Aorta (tissue), 5 donors: ENCODE data around the gene BCL6. TPM values are rescaled to one million over a fixed set of nuclear protein-coding genes. Genes with fewer than 3 reads are reported as not detected.

Experiments
- ATAC-seq: fragments of 200-7000 bp; cut with Tn5 transposase; one replicate; pipeline ENCODE4 v1.9.1; 2022; ENCODE audit warnings: moderate library complexity; ENCODE audit not compliant: low FRiP score
- DNase-seq, 2 donors: peaks; one replicate each; pipeline ENCODE4 v3.0.0-alpha.2; 2020
- H3K27ac ChIP-seq, 2 donors: one replicate each; pipeline ENCODE4 v1.5.1; 2013; ENCODE audit warnings: low read length in 2 of 2, mild to moderate bottlenecking in 2 of 2, moderate library complexity in 2 of 2, control low read depth in 1 of 2, inconsistent platforms in 1 of 2, low read depth in 1 of 2
- H3K27me3 ChIP-seq, 2 donors: one replicate each; pipeline ENCODE4 v1.6.1; 2013; ENCODE audit warnings: control low read depth in 1 of 2, low read length in 1 of 2, mild to moderate bottlenecking in 1 of 2, moderate library complexity in 1 of 2; ENCODE audit not compliant: insufficient read depth in 2 of 2, control insufficient read depth in 1 of 2
- H3K36me3 ChIP-seq, 2 donors: one replicate each; pipeline ENCODE4 v1.6.1; 2013; ENCODE audit warnings: control low read depth in 1 of 2, low read length in 1 of 2, mild to moderate bottlenecking in 1 of 2; ENCODE audit not compliant: insufficient read depth in 2 of 2, control insufficient read depth in 1 of 2
- H3K4me1 ChIP-seq, 2 donors: one replicate each; pipeline ENCODE4 v1.6.1; 2013; ENCODE audit warnings: low read length in 2 of 2, control low read depth in 1 of 2, mild to moderate bottlenecking in 1 of 2, moderate library complexity in 1 of 2; ENCODE audit not compliant: insufficient read depth in 2 of 2, control insufficient read depth in 1 of 2
- H3K4me3 ChIP-seq, 2 donors: one replicate each; pipeline ENCODE4 v1.5.1; 2013; ENCODE audit warnings: low read length in 2 of 2, control low read depth in 1 of 2, mild to moderate bottlenecking in 1 of 2
- H3K9me3 ChIP-seq: one replicate; pipeline ENCODE4 v1.6.1; 2013; ENCODE audit warnings: mild to moderate bottlenecking, low read length; ENCODE audit not compliant: control insufficient read depth
- WGBS, 2 donors: extraction: QIAGEN DNeasy Blood & Tissue Kit; methylation state at CpG; one replicate each; pipeline ENCODE4 v1.1.7; 2013; 5-methylcytosine and 5-hydroxymethylcytosine counted together
- intact Hi-C, 2 donors: fragments of 100-400 bp; cut with DNase I; formaldehyde crosslinking; loops; one replicate each; pipeline versions ENCODE4 v1.14.2 to v1.15.0; 2022
- polyA plus RNA-seq, 2 donors: library from polyadenylated mRNA; stranded (reverse); fragments of 200-250 nt; gene quantifications; one replicate each; pipeline ENCODE4 v1.2.3, GENCODE V29; 2013
- total RNA-seq, 2 donors: library from RNA; stranded (reverse); fragmentation: NEBNext Ultra II Directional; extraction: Animal tissue kit (Norgen Biotek cat#: 25700); gene quantifications; one replicate each; pipeline ENCODE4 v1.2.1, GENCODE V29; 2021
- donor health status: healthy with polysubstance abuse.
- donor health status: Bipolar disorder and iron deficiency.
- donor health status: DM: no; HTN: no; CAD: no.
- donor health status: DM: no; HTN: no; CAD: no.
- donor health status: DM: yes; HTN: yes; CAD: no.

BCL6 gene
- total and polyA plus RNA-seq, 4 donors, result 16.7 to 154 (median 98.5) TPM

DNA sequence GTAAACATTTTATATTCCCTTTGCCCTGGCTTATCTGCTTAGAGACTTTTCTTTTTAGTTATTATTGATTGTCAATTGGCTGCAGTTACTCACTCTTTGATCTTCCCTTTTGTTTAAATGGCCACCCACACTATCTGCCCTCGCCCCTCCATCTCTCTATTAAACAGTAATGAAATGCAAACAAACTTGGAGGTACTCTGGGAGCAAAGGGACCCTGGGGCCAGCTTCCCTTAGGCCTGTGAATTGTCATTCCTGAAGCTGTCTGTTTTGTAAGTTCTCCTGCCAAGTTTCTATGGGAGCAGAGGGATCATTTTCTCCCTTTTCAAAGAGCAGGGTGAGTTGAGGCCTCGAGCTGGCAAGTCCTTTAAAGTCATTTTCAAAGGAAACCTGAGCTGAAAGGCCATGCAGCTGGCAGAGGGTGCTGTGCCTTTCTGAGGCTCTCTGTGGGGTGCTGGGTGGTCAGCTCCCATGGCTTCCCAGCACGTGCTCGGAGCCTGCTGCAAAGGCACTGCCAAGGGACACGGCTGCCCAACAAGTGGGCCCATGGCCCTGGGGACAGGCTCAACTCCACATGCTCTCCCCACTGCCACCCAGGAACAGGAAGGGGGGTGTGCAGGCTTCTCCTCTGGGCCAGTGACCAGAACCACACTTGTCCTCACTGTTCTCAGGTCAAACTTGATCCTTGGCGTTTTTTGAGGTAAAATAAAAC lies 25.5 kb downstream of the BCL6 start:
- no peaks in the 10 kb centered on the region for H3K4me1 ChIP-seq
- intact Hi-C loops, result loop anchor here in 1 of 2 donors (10.0 kb wide), 1 partner anchor 405 kb away; no protein-coding TSS in a partner anchor
- H3K27me3 ChIP-seq, result no peaks in the 10 kb centered on the region
- no peak for ATAC-seq
- H3K27ac ChIP-seq, result no peak overlapping the region
- no peaks in the 10 kb centered on the region for H3K9me3 ChIP-seq
- H3K4me3 ChIP-seq, result no peak overlapping the region
- H3K36me3 ChIP-seq, result peaks cover 2 to 3% of the 10 kb centered on the region in 2 donors
- no peak for DNase-seq
- WGBS, 2 donors, result 33 to 44% methylated on average over 6 of the region's 6 CpGs

DNA sequence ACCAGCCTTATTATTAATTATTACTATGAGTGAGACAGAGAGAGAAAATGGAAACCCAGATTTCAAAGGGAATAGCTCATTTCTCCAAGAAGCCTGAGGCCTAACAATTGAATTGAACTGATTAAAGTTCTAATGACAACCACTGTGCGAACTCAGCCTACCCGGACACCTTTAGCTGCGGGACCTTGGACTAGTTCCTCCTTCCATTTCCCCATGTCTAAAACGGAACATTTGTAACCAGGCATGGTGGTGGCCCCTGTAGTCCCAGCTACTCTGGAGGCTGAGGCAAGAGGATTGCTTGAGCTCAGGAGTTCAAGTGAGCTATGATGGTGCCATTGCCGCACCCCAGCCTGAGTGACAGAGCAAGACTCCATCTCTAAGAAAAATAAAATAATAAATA lies 26.5 kb downstream of the BCL6 start:
- no peak for ATAC-seq

DNA sequence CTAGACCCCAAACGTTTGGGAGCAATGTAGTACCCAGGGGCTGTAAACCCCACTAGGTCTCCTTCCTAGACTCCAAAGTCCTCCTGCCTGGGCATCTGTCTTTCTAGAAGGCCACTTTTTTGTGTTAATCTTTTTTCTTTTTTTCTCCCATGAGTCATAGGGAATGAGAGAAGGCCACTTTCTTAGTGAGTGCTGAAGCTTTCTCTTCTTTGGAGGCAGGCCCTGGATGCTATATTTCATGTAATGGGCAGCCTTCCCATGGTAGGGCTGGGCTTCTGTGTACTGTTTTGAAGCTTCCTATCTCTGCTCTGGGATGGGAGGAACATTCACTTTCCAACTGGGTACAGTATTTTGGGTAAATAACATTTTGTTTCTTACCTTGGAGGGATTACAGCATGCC lies 27.7 kb downstream of the BCL6 start:
- Histone ChIP-seq H3K27me3 (no peaks in the 10 kb centered on the region), H3K27ac (no peak overlapping the region), H3K4me1 (no peaks in the 10 kb centered on the region), H3K9me3 (no peaks in the 10 kb centered on the region), H3K36me3 (peaks cover 0 to 1% of the 10 kb centered on the region in 2 donors), H3K4me3 (no peak overlapping the region)
- WGBS, 2 donors, result 49 to 61% methylated on average over 1 of the region's 1 CpG
- ATAC-seq (no peak), DNase-seq (no peak)
- intact Hi-C loops, result loop anchor here in 1 of 2 donors (10.0 kb wide), 1 partner anchor 403 kb away; no protein-coding TSS in a partner anchor

More for the DNA sequence above, 26.5 kb downstream of the BCL6 start:
- H3K36me3 ChIP-seq, result peaks cover 1 to 2% of the 10 kb centered on the region in 2 donors
- no peak for DNase-seq
- no peaks in the 10 kb centered on the region for H3K4me1 ChIP-seq
- no peaks in the 10 kb centered on the region for H3K27me3 ChIP-seq
- no peak overlapping the region for H3K27ac ChIP-seq
- H3K9me3 ChIP-seq, result no peaks in the 10 kb centered on the region
- intact Hi-C loops, result loop anchor here in 1 of 2 donors (10.0 kb wide), 1 partner anchor 404 kb away; no protein-coding TSS in a partner anchor
- WGBS, 2 donors, result 95 to 96% methylated on average over 5 of the region's 5 CpGs
- no peak overlapping the region for H3K4me3 ChIP-seq

DNA sequence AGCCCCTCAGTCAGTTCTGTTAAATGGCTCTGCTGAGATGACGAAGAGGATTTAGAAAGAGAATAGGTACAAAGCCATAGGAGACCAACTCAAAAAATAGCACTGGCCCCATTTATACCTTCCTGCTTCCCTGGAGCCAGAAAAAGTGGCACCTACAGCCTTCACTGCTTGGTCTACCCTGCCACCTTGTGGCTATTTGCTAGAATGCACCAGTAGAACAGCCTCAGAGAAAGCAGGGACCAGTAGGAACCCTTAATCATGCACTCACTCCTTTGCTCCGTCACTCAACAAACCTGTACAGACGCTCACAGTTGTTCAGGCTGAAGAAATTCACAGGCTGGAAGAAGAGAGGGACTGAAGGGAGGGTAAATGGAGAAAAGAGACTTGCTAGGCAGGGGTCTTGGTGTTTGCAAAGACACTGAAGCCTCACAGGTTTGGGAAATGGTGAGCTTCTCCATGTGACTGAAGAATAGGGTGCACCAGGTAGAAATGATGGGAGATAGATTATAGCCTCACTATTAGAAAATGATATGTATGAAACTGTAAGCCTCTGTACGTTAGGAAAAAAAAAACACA lies 30.8 kb downstream of the BCL6 start:
- no peaks in the 10 kb centered on the region for H3K27me3 ChIP-seq
- H3K27ac ChIP-seq, result no peak overlapping the region
- 18 to 19% methylated on average over 4 of the region's 4 CpGs for WGBS, 2 donors
- ATAC-seq (peak; percentile 91), DNase-seq (no peak)
- H3K4me1 ChIP-seq, result no peaks in the 10 kb centered on the region
- no peak overlapping the region for H3K4me3 ChIP-seq
- H3K36me3 ChIP-seq, result no peaks in the 10 kb centered on the region
- intact Hi-C loops, result loop anchor here in 1 of 2 donors (10.0 kb wide), 1 partner anchor 400 kb away; no protein-coding TSS in a partner anchor
- H3K9me3 ChIP-seq, result no peaks in the 10 kb centered on the region

DNA sequence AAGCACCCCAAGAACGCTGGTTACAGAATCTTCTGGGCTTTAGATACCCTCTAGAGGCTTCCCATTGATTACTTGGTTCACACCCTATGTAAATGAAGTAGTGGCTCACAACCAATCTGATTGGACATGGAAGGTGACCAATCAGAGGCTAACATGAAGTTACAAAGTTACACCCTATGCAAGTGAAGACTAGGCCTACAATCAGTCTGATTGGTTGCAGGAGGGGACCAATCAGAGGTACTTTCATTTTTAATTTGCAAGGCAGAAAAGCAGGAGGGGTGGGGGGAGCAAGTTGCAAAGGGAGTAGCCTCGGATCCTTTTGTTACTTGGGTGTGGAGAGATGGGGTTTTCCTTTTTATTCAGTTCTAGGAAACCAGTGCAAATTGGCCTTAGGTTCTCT lies 31.8 kb downstream of the BCL6 start:
- 85 to 88% methylated on average over 2 of the region's 2 CpGs for whole genome bisulfite sequencing, 2 donors
- intact Hi-C loops, result loop anchor here in 1 of 2 donors (10.0 kb wide), 1 partner anchor 399 kb away; no protein-coding TSS in a partner anchor
- no peak for ATAC-seq
- DNase-seq, result no peak
- Histone ChIP-seq H3K4me1 (no peaks in the 10 kb centered on the region), H3K9me3 (no peaks in the 10 kb centered on the region), H3K4me3 (no peak overlapping the region), H3K36me3 (no peaks in the 10 kb centered on the region), H3K27me3 (no peaks in the 10 kb centered on the region), H3K27ac (no peak overlapping the region)

DNA sequence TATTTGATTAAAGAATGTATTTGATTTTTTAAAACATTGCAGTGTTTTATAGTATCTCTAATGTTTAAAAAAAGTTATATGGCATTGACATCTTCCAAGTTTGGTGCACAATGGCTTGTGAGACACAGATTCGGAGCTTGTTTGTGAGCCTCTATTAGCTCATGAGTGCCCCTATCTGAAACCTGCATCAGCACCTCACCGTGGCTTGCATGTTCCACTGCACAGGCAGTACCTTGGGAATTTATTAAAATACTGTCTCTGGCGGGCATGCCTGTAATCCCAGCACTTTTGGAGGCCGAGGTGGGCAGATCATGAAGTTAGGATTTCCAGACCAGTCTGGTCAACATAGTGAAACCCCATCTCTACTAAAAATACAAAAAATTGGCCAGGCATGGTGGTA lies 36.1 kb downstream of the BCL6 start:
- H3K4me1 ChIP-seq, result no peaks in the 10 kb centered on the region
- whole genome bisulfite sequencing, 2 donors, result 78% methylated on average over 4 of the region's 4 CpGs
- DNase-seq, result no peak
- H3K9me3 ChIP-seq, result no peaks in the 10 kb centered on the region
- no peak overlapping the region for H3K27ac ChIP-seq
- H3K27me3 ChIP-seq, result no peaks in the 10 kb centered on the region
- ATAC-seq, result no peak
- H3K4me3 ChIP-seq, result no peak overlapping the region
- H3K36me3 ChIP-seq, result no peaks in the 10 kb centered on the region
- intact Hi-C loops, result no loop called here

DNA sequence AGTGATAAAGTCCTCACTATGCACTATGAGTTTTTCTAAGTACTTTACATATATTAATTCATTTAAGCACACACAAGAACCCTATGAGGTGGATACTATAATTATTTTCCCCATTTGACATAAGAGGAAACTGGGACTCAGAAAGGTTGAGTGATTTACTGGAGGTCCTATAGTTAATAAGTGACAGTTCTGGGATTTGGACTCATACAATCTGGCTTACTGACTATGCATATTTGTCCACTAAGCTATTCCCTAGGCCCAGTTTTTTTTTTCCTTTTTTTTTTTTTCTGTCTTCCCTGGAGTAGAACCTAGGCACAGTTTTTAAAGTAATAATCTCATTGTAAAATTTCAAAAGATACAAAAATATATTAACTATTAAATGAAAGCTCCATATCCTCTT lies 36.6 kb downstream of the BCL6 start:
- Histone ChIP-seq H3K27ac (no peak overlapping the region), H3K27me3 (no peaks in the 10 kb centered on the region), H3K36me3 (no peaks in the 10 kb centered on the region), H3K9me3 (no peaks in the 10 kb centered on the region), H3K4me3 (no peak overlapping the region), H3K4me1 (no peaks in the 10 kb centered on the region)
- no peak for ATAC-seq
- DNase-seq, result no peak
- intact Hi-C loops, result no loop called here

DNA sequence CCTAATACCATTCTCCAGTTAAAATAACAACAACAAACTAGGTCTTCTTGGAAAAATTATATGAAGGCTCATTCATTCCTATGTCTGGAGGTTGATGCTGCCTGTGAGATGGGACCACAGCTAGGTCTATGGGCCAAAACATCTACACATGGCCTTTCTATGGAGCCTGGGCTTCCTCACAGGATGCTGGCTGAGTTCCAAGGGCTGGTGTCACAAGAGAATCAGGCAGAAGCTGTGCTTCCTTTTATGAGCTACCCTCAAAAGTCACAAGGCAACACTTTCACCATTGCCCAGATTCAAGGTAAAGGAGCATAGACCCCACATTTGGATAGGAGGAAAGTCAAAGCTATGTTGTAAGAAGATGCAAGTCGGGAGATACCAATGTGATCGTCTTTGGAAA lies 38.3 kb downstream of the BCL6 start:
- no peak overlapping the region for H3K27ac ChIP-seq
- ATAC-seq (no peak), DNase-seq (peak in 1 of 2 donors; percentile 85)
- no peaks in the 10 kb centered on the region for H3K9me3 ChIP-seq
- no peaks in the 10 kb centered on the region for H3K4me1 ChIP-seq
- H3K27me3 ChIP-seq, result no peaks in the 10 kb centered on the region
- WGBS, 2 donors, result 87 to 96% methylated on average over 2 of the region's 2 CpGs
- no peak overlapping the region for H3K4me3 ChIP-seq
- no peaks in the 10 kb centered on the region for H3K36me3 ChIP-seq
- intact Hi-C loops, result no loop called here

DNA sequence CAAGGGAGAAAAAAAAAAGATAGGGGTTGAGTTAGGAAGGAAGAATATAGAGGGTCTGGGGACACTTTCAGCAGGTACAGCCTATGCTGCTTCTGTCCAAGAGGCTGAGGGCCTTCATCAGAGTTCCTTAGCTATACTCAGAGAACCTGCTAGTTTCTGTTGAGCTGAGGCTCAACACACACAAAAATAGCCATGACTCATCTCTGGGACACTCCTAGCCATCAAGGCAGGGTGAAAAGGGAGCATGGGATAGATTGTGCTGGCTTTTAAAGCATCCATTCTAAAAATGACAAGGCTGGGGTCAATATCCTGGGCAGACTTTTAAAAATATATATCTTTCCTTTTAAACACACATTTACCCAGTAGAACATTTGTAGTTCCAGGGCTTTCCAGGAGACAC lies 40.1 kb downstream of the BCL6 start:
- intact Hi-C loops, result no loop called here
- Histone ChIP-seq H3K4me3 (no peak overlapping the region), H3K27me3 (no peaks in the 10 kb centered on the region), H3K4me1 (no peaks in the 10 kb centered on the region), H3K27ac (no peak overlapping the region), H3K9me3 (no peaks in the 10 kb centered on the region), H3K36me3 (no peaks in the 10 kb centered on the region)
- DNase-seq (no peak), ATAC-seq (no peak)
